Fibroblast of lung (primary cell): Measurements from ENCODE around the gene AQP2. TPM values are rescaled to one million over a fixed set of nuclear protein-coding genes. Genes with fewer than 3 reads are reported as not detected.

Experiments used
- DNase-seq, 2 donors: peaks; one replicate each; pipeline versions ENCODE4 v3.0.0 to v3.0.0-alpha.2; 2010; ENCODE audit warnings: low read depth in 2 of 2
- H2AFZ ChIP-seq: 2 replicates; pipeline ENCODE4 v1.5.1; 2012; ENCODE audit warnings: low read length, control low read depth, inconsistent platforms
- H3K27ac ChIP-seq: 2 replicates; pipeline ENCODE4 v1.5.1; 2011; ENCODE audit warnings: low read length, control low read depth; ENCODE audit not compliant: insufficient read depth
- H3K27me3 ChIP-seq: 2 replicates; pipeline ENCODE4 v1.5.1; 2011; ENCODE audit warnings: mild to moderate bottlenecking, low read length; ENCODE audit not compliant: control insufficient read depth, insufficient read depth
- H3K36me3 ChIP-seq: 2 replicates; pipeline ENCODE4 v1.5.1; 2011; ENCODE audit warnings: low read length; ENCODE audit not compliant: control insufficient read depth, insufficient read depth
- H3K4me1 ChIP-seq: 2 replicates; pipeline ENCODE4 v1.5.1; 2011; ENCODE audit warnings: low read length; ENCODE audit not compliant: control insufficient read depth, insufficient read depth; ENCODE audit errors: extremely low read depth
- H3K4me2 ChIP-seq: 2 replicates; pipeline ENCODE4 v1.5.1; 2011; ENCODE audit warnings: low read length, control low read depth; ENCODE audit not compliant: insufficient read depth; ENCODE audit errors: extremely low read depth
- H3K4me3 ChIP-seq, 4 experiments: fragments of 200-600 bp in 1 of 4; sonication (generic) in 1 of 4; replicated peaks in 1 of 4; 2 replicates each; pipeline ENCODE4 v1.5.1; 2011 to 2016; ENCODE audit warnings: low read length in 4 of 4, low read depth in 3 of 4, mild to moderate bottlenecking in 3 of 4, control low read depth in 2 of 4, inconsistent platforms in 1 of 4, mixed read lengths in 1 of 4; ENCODE audit not compliant: insufficient read depth in 1 of 4; ENCODE audit errors: control extremely low read depth in 1 of 4
- H3K79me2 ChIP-seq: 2 replicates; pipeline ENCODE4 v1.5.1; 2012; ENCODE audit warnings: mild to moderate bottlenecking, low read length, inconsistent platforms; ENCODE audit not compliant: control insufficient read depth, insufficient read depth
- H3K9ac ChIP-seq: 2 replicates; pipeline ENCODE4 v1.5.1; 2011; ENCODE audit warnings: mild to moderate bottlenecking, low read length, control low read depth; ENCODE audit not compliant: insufficient read depth
- H3K9me3 ChIP-seq: 2 replicates; pipeline ENCODE4 v1.5.1; 2012; ENCODE audit warnings: low read depth, low read length; ENCODE audit not compliant: control insufficient read depth, insufficient read depth
- H4K20me1 ChIP-seq: 2 replicates; pipeline ENCODE4 v1.5.1; 2011; ENCODE audit warnings: low read length; ENCODE audit not compliant: control insufficient read depth, insufficient read depth; ENCODE audit errors: extremely low read depth
- EZH2 ChIP-seq: IDR thresholded peaks from 2 replicates; pipeline ENCODE4 v1.5.1; 2012; ENCODE audit warnings: low read length, control low read depth, mild to moderate bottlenecking; ENCODE audit errors: missing control alignments
- polyA plus RNA-seq, 2 donors: library from polyadenylated mRNA; depleted of rRNA in 1 of 2; stranded (reverse) in 1 of 2; unstranded in 1 of 2; fragments of >200 nt; gene quantifications; 2 replicates each; pipeline ENCODE4 v1.2.1, GENCODE V29; 2011 to 2012; ENCODE audit warnings: missing spikeins in 1 of 2
- total RNA-seq: library from RNA; depleted of rRNA; stranded (reverse); fragments of >200 nt; gene quantifications from 2 replicates; pipeline ENCODE4 v1.2.1, GENCODE V29; 2014
- TF ChIP-seq, protein P1 (sequence below), 2 donors: IDR thresholded peaks in 1 of 2; conservative IDR thresholded peaks in 1 of 2; 1 replicate in 1 of 2; 2 replicates in 1 of 2; pipeline ENCODE4 v1.5.1; 2011 to 2012; ENCODE audit warnings: low read length in 2 of 2, control low read depth in 1 of 2, inconsistent platforms in 1 of 2, low read depth in 1 of 2, mild to moderate bottlenecking in 1 of 2

Gene AQP2
- total and polyA plus RNA-seq, 2 donors (not counting 1 experiment from before 2014, with no cell fraction given), result not detected

GRCh38 chr12:50003595-50003994 lies 53.1 kb downstream of the AQP2 start:
- Histone ChIP-seq H3K27me3 (no peaks in the 10 kb centered on the region), H2AFZ (no peak overlapping the region), H3K9me3 (no peaks in the 10 kb centered on the region), H4K20me1 (no peaks in the 10 kb centered on the region), H3K4me2 (no peak overlapping the region), H3K36me3 (peaks cover 7% of the 10 kb centered on the region), H3K4me3 (no peak overlapping the region), H3K27ac (no peak overlapping the region), H3K9ac (no peak overlapping the region), H3K79me2 (peaks cover 31% of the 10 kb centered on the region), H3K4me1 (peaks cover 3% of the 10 kb centered on the region)
- TF ChIP-seq, protein P1, sequence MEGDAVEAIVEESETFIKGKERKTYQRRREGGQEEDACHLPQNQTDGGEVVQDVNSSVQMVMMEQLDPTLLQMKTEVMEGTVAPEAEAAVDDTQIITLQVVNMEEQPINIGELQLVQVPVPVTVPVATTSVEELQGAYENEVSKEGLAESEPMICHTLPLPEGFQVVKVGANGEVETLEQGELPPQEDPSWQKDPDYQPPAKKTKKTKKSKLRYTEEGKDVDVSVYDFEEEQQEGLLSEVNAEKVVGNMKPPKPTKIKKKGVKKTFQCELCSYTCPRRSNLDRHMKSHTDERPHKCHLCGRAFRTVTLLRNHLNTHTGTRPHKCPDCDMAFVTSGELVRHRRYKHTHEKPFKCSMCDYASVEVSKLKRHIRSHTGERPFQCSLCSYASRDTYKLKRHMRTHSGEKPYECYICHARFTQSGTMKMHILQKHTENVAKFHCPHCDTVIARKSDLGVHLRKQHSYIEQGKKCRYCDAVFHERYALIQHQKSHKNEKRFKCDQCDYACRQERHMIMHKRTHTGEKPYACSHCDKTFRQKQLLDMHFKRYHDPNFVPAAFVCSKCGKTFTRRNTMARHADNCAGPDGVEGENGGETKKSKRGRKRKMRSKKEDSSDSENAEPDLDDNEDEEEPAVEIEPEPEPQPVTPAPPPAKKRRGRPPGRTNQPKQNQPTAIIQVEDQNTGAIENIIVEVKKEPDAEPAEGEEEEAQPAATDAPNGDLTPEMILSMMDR (conservative IDR thresholded peaks at IDR 0.05 in 1 of 2, IDR thresholded peaks at IDR 0.05 in 1 of 2; ENCODE audit: low read depth in 1 of 2, low read length in 2 of 2), result no peak
- no peak for TF ChIP-seq EZH2
- DNase-seq, result peak in 1 of 2 donors; percentile 51

- peaks cover 41% of the 10 kb centered on the region for H3K79me2 ChIP-seq
- no peaks in the 10 kb centered on the region for H3K9me3 ChIP-seq
- peaks cover 3% of the 10 kb centered on the region for H3K36me3 ChIP-seq
- TF ChIP-seq EZH2, result no peak
- TF ChIP-seq, protein P1 (conservative IDR thresholded peaks at IDR 0.05 in 1 of 2, IDR thresholded peaks at IDR 0.05 in 1 of 2; ENCODE audit: low read depth in 1 of 2, low read length in 2 of 2), result no peak
- H3K9ac ChIP-seq, result no peak overlapping the region
- no peak for DNase-seq
- H2AFZ ChIP-seq, result no peak overlapping the region
- H3K27ac ChIP-seq, result no peak overlapping the region
- no peak overlapping the region for H3K4me2 ChIP-seq
- H3K4me1 ChIP-seq, result peaks cover 3% of the 10 kb centered on the region
- H4K20me1 ChIP-seq, result no peaks in the 10 kb centered on the region
- no peak overlapping the region for H3K4me3 ChIP-seq
- no peaks in the 10 kb centered on the region for H3K27me3 ChIP-seq
Measured at GRCh38 chr12:50004696-50005095, 54.2 kb downstream of the AQP2 start.

GRCh38 chr12:50005175-50005574 lies 54.6 kb downstream of the AQP2 start:
- H3K79me2 ChIP-seq, result peaks cover 45% of the 10 kb centered on the region
- no peak for TF ChIP-seq EZH2
- TF ChIP-seq, protein P1 (conservative IDR thresholded peaks at IDR 0.05 in 1 of 2, IDR thresholded peaks at IDR 0.05 in 1 of 2; ENCODE audit: low read depth in 1 of 2, low read length in 2 of 2), result no peak
- no peaks in the 10 kb centered on the region for H4K20me1 ChIP-seq
- H3K27ac ChIP-seq, result no peak overlapping the region
- no peaks in the 10 kb centered on the region for H3K27me3 ChIP-seq
- no peak overlapping the region for H3K9ac ChIP-seq
- H3K9me3 ChIP-seq, result no peaks in the 10 kb centered on the region
- H2AFZ ChIP-seq, result no peak overlapping the region
- DNase-seq, result no peak
- peaks cover 3% of the 10 kb centered on the region for H3K36me3 ChIP-seq
- no peak overlapping the region for H3K4me2 ChIP-seq
- peaks cover 3% of the 10 kb centered on the region for H3K4me1 ChIP-seq
- H3K4me3 ChIP-seq, result no peak overlapping the region
